Endometrial microvascular endothelial cells (primary cell): ENCODE results near the gene PLRG1. TPM values are rescaled to one million over a fixed set of nuclear protein-coding genes. Genes with fewer than 3 reads are reported as not detected.

ENCODE experiments used
- in situ Hi-C: cut with HindIII; loops from 2 replicates; pipeline ENCODE4 v1.10.0; 2017; ENCODE audit warnings: low sequenced_read_pairs, low pct_unique_long_range_greater_than_20kb; ENCODE audit errors: inconsistent ontology term
- total RNA-seq: library from RNA; depleted of rRNA; stranded (reverse); fragments of >200 nt; gene quantifications from one replicate; pipeline ENCODE4 v1.2.3, GENCODE V29; 2015; ENCODE audit errors: inconsistent ontology term

PLRG1 gene
- total RNA-seq, 1 donor from 2014 or later: 73.2 TPM

DNA sequence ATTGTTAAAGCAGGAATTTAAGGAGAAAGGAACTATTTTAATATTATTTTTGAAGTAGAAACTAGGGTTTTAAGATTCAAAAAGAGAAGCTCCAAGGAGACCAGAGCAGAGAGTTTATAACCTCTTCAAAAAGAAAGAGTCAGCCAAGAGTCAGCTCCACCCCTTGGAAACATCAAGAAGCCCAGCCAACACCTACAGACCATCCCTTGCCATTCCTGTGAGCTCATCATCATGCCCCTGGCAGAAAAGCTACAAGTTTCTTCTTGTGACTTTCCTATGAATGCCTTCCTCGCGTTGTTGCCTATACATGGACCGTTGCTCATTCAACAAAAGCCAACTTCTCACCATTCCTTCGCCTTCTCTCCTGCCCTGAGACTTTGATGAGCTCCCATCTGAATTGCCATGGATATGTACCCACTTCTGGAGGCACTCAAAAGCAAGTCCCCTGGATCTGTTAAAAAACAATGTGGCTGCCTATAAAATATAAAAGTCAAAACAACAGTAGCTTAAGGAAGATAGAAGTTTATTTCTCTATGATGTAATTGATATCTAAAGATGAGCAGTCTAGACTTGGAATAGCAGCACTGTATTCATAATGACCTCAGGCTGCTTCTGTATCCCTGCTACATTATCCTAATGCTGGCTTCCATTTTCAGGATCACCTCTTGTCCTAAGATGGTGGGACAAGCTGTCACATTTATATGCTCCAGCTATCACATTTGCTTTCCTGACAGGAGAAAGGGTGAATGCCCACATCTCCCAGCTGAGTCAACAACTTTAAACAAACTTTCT lies 20.3 kb downstream of the PLRG1 start:
- in situ Hi-C loops: no loop called here

- in situ Hi-C loops: no loop called here
Measured at GRCh38 chr4:154528869-154529268, 21.3 kb downstream of the PLRG1 start.

- in situ Hi-C loops: no loop called here
Measured at GRCh38 chr4:154527308-154527707, 22.9 kb downstream of the PLRG1 start.

- in situ Hi-C loops: no loop called here
Measured at GRCh38 chr4:154526151-154526550, 24.0 kb downstream of the PLRG1 start.

DNA sequence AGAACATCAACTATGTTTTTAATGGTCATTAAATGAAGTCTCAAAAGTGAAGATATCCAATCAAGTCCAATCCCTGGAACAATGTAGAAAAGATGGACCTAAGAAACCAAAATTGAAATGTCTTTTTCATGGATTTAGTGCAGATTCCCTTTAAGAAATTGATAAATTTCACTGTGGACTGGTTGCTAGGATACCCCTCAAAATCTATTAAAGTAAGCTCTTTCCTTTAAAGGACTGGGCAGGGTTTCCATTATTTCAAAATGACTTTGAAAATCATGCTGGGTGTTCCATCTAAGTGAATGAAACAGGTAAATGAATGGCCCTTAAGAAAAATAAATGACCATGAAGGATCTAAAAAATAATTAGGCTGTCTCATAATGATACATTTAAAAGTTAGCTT lies 28.6 kb downstream of the PLRG1 start:
- in situ Hi-C loops: no loop called here

- in situ Hi-C loops: no loop called here
Measured at GRCh38 chr4:154519214-154519613, 31.0 kb downstream of the PLRG1 start.

GRCh38 chr4:154517591-154517990 lies 32.6 kb downstream of the PLRG1 start:
- in situ Hi-C loops: no loop called here

DNA sequence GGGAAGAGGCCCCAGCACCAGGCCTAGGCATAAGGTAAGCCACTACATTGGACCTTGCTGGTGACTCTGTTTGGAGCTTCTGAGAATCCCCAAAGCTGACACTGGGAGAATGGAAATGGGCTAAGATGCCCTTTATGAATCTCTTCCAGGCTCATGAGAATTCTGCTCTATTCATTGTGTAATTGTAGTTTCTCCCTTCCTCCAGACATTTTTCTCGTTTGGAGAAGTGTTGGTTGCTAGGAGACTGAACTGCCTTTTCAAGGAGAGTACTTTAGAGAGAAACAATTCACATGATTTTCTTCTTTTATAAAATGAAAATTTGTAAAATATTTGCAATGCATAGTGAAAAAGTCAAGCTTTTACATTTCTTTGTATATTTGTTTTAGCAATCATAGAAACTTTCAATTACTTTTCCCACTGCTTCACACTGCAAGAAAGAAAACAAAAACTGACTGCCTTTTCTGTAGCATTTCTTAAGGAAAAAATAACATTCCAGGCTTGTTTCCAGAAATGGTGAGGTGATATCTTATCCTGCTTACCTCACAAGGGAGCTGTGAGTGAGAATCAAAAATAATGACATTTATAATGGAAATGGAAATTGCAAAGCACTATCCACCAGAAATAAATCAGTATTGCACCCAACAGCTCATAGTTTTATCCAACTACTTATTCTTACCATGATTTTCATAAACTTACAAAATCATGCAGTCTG lies 33.7 kb downstream of the PLRG1 start:
- in situ Hi-C loops: no loop called here

DNA sequence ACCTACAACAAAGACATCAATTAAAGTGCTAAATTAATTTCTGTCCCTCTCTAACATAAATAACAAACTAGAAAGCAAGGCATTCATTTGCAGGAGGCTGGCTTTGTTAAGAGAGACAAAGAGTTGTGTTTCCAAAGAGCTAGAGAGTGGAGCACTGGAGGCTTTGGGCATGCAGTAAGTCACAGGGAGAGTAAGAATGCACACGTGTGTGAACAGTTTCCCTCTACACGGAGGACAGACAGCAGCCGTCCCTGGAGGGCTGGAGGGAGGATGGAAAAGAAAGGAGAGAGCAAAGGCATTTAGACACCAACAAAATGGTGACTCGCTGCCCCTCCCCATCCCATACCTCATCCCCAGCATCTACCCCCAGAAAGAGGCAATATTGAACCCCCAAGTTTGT lies 38.2 kb downstream of the PLRG1 start:
- in situ Hi-C loops: no loop called here

- in situ Hi-C loops: no loop called here
Measured at GRCh38 chr4:154511548-154511947, 38.7 kb downstream of the PLRG1 start.

- in situ Hi-C loops: no loop called here
Measured at GRCh38 chr4:154507156-154507555, 43.0 kb downstream of the PLRG1 start.

DNA sequence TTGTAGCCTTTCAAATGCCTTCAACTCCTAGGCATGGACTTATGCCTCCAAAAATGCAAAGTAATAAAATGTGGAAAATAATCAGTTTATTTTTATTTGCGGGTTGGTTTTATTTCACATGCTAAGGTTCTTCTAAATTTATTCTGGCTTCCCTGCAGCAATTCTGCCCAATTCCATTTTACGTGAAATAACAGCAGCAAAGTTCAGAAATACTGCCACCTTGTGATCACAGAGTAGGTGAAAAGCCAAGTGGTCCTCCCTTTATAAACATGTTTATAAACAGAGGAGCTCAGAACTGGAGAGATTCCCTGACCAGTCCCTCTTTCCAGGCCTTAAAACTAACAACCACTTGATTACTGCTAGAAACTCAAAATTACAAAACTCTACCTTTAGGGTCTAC lies 43.9 kb downstream of the PLRG1 start:
- in situ Hi-C loops: no loop called here

GRCh38 chr4:154503598-154503997 lies 46.6 kb downstream of the PLRG1 start:
- in situ Hi-C loops: no loop called here

DNA sequence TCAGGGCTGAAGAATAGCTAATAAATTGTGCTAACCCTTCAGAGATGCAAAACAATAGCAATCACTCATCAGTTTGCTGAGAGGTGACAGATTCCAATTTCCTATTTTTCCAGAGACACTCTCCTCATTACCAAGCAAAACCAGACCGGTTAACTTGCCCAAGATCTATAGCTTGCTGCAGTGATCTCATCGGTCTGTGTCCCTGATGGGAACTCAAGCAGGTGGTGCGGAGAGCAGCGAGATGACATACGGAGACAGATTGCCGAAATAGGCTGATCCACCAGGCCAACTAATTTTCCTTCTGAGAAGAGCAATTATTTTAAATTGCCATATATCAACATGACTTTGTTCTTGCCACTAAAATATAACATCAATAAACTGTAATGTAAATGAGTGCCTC lies 48.1 kb downstream of the PLRG1 start:
- in situ Hi-C loops: no loop called here

DNA sequence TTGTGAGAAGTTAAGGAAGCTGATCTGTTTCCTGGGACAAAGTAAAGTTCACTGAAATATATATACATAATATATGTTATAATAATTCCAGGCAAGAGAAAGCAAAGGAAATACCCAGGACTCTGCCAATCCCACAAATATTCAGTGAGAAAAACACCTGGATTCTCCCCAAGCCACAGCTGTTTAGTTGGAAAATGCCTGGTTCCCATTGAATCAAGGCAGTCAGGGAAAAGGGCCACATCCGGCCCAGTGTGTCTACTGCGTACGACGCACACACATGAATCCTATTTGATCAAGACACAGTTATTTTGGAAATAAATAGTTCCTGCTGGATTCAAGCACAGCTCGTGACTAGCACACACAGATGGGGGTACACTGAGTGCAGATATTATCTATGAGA lies 52.3 kb downstream of the PLRG1 start:
- in situ Hi-C loops: no loop called here

GRCh38 chr4:154495867-154496266 lies 54.3 kb downstream of the PLRG1 start:
- in situ Hi-C loops: no loop called here

GRCh38 chr4:154492288-154492687 lies 57.9 kb downstream of the PLRG1 start:
- in situ Hi-C loops: no loop called here

GRCh38 chr4:154491341-154492271 lies 58.6 kb downstream of the PLRG1 start, which contains the start of gene DCHS2:
TSS of gene DCHS2 (minus strand) at chr4:154491799. CDS start at chr4:154491355, 444 bp downstream.
- in situ Hi-C loops: no loop called here

- in situ Hi-C loops: no loop called here
Measured at GRCh38 chr4:154490583-154491340, 59.4 kb downstream of the PLRG1 start.
